Measurements from ENCODE around the gene FPR2. TPM values are rescaled to one million over a fixed set of nuclear protein-coding genes. Genes with fewer than 3 reads are reported as not detected.
"Not testable (repeated sequence)": the region's sequence is repeated elsewhere in the genome, so short reads cannot be mapped to it uniquely, and the experiment has no call there.

The FPR2 gene
- total and polyA plus RNA-seq, 4 donors: 0.33 to 5.6 TPM; not detected in 2

DNA sequence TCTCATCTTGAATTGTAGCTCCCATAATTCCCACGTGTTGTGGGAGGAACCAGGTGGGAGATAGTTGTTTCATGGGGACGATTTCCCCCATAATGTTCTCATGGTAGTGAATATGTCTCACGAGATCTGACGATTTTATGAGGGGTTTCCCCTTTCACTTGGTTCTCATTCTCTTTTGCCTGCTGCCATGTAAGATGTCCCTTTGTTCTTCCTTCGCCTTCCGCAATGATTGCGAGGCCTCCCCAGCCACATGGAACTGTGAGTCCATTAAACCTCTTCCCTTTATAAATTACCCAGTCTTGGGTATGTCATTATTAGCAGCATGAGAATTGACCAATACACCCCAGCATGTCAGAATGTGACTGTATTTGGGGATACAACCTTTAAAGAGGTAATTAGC lies 5.4 kb upstream of the FPR2 start:
- no peak overlapping the region for H3K27ac ChIP-seq (ENCODE audit: low read depth, low read length)
- WGBS (ENCODE audit: insufficient coverage): 87% methylated on average over 3 of the region's 7 CpGs
- no peaks in the 10 kb centered on the region for H3K4me1 ChIP-seq (ENCODE audit: control insufficient read depth, insufficient read depth, low read length)
- no peaks in the 10 kb centered on the region for H3K36me3 ChIP-seq (ENCODE audit: control insufficient read depth, insufficient read depth, low read length)
- no peak overlapping the region for H3K4me3 ChIP-seq (ENCODE audit: low read depth, low read length)
- H3K9me3 ChIP-seq (ENCODE audit: control insufficient read depth, insufficient read depth, low read length): no peaks in the 10 kb centered on the region
- no peaks in the 10 kb centered on the region for H3K27me3 ChIP-seq (ENCODE audit: control insufficient read depth, insufficient read depth, low read length)
- DNase-seq (ENCODE audit: low read depth in 4 of 6, low spot score in 6 of 6): no peak

DNA sequence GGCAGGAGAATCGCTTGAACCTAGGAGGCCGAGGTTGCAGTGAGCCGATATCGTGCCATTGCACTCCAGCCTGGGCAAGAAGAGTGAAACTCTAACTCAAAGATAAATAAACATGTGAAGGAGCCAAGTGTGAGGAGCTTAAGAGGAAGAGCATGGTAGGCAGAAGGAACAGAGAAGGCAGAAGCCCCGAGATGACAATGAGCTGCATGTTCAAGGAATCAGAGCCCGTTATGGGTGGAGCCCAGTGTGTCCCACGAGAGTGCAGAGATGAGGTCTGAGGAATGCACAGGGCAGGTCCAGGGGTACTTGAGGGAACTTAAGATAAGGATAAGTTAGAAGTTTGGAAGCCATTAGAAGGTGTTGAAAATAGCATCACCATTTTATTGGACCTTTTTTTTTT lies 716 bp downstream of the FPR2 start:
- no peak for DNase-seq (ENCODE audit: low read depth in 4 of 6, low spot score in 6 of 6)
- Histone ChIP-seq H3K27me3 (ENCODE audit: control insufficient read depth, insufficient read depth, low read length) (no peaks in the 10 kb centered on the region), H3K4me3 (ENCODE audit: low read depth, low read length) (no peak overlapping the region), H3K27ac (ENCODE audit: low read depth, low read length) (no peak overlapping the region), H3K36me3 (ENCODE audit: control insufficient read depth, insufficient read depth, low read length) (no peaks in the 10 kb centered on the region), H3K4me1 (ENCODE audit: control insufficient read depth, insufficient read depth, low read length) (no peaks in the 10 kb centered on the region), H3K9me3 (ENCODE audit: control insufficient read depth, insufficient read depth, low read length) (no peaks in the 10 kb centered on the region)
- WGBS (ENCODE audit: insufficient coverage): 88% methylated on average over 7 of the region's 7 CpGs

DNA sequence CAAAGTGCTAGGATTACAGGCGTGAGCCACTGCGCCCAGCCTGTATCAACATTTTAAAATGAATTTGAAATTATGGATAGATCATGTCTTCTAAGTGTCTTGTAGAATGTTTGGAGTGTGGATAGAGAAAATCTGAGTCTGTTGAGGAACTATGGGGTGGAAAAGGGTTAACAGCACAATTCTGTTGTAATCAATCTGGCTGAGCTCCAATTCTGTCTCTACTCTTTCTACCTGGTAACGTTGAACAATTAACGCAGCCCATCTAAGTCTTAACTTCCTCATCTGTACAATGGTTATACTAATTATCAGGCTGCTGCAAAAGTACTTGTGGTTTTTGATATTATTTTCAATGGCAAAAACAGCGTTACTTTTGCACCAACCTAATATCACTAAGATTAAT lies 4.1 kb downstream of the FPR2 start:
- Histone ChIP-seq H3K36me3 (ENCODE audit: control insufficient read depth, insufficient read depth, low read length) (no peaks in the 10 kb centered on the region), H3K27ac (ENCODE audit: low read depth, low read length) (no peak overlapping the region), H3K27me3 (ENCODE audit: control insufficient read depth, insufficient read depth, low read length) (no peaks in the 10 kb centered on the region), H3K4me1 (ENCODE audit: control insufficient read depth, insufficient read depth, low read length) (no peaks in the 10 kb centered on the region), H3K4me3 (ENCODE audit: low read depth, low read length) (no peak overlapping the region), H3K9me3 (ENCODE audit: control insufficient read depth, insufficient read depth, low read length) (no peaks in the 10 kb centered on the region)
- WGBS (ENCODE audit: insufficient coverage): 67% methylated on average over 1 of the region's 5 CpGs
- no peak for DNase-seq (ENCODE audit: low read depth in 4 of 6, low spot score in 6 of 6)

DNA sequence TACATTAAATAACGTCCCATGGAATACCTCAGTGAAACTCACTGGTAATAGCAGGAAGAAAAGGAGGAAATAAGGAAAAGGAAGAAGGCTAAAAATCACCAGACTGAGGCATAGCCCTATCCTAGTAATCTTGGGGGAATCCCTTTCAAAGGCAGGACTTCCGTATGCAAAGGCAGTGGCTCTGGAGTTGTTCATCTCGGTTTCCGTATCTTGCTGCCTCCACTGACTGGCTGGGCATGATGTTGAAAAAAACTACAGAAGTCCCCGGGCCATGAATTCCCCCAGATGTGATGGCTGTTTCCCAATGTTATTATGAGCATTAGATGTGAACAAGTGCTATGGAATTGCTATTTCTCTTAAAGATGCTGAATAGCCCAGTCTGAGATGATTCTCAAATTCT lies 5.5 kb downstream of the FPR2 start:
- 63% methylated on average over 5 of the region's 5 CpGs for WGBS (ENCODE audit: insufficient coverage)
- H3K27ac ChIP-seq (ENCODE audit: low read depth, low read length): no peak overlapping the region
- no peaks in the 10 kb centered on the region for H3K4me1 ChIP-seq (ENCODE audit: control insufficient read depth, insufficient read depth, low read length)
- H3K36me3 ChIP-seq (ENCODE audit: control insufficient read depth, insufficient read depth, low read length): no peaks in the 10 kb centered on the region
- no peak overlapping the region for H3K4me3 ChIP-seq (ENCODE audit: low read depth, low read length)
- H3K9me3 ChIP-seq (ENCODE audit: control insufficient read depth, insufficient read depth, low read length): no peaks in the 10 kb centered on the region
- H3K27me3 ChIP-seq (ENCODE audit: control insufficient read depth, insufficient read depth, low read length): no peaks in the 10 kb centered on the region
- DNase-seq (ENCODE audit: low read depth in 4 of 6, low spot score in 6 of 6): peak in 1 of 6 donors; percentile 1

DNA sequence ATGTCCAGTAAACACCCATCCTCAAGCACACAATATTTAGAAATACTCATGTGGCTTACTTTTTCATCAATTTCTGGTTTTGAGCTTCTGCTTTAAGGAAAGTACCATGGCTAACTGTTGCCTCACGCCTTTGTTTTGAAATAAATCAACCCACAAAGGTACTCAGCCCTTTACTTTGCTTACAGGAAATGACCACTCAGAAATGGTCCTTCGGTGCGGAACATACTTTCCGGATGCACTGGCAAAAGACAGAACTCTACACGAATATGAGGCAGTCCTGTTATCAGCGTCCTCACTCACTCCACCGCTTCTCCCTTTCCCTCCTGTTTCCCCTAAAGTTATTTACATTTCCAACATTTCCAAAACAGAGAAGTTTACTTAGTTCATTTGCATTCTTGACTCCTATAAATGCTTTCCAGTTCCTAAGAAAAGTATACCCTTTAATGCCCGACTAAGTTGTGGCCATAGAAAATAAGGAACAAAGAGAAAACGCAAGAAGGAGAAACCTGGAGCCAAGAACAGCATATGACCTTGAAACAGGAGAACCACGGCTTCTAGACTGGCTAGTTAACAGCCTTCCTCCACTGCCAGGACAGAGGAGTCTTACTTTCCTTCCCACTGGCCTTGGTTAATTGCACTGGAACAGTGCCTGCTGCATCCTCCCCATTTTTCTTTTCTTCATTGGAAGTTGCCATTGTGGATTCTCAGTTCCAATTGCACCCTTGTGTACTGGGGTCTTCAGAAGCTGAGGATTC lies 10.6 kb downstream of the FPR2 start:
- 72% methylated on average over 9 of the region's 10 CpGs for WGBS (ENCODE audit: insufficient coverage)
- H3K36me3 ChIP-seq (ENCODE audit: control insufficient read depth, insufficient read depth, low read length): no peaks in the 10 kb centered on the region
- H3K4me3 ChIP-seq (ENCODE audit: low read depth, low read length): no peak overlapping the region
- no peak for DNase-seq (ENCODE audit: low read depth in 4 of 6, low spot score in 6 of 6)
- no peaks in the 10 kb centered on the region for H3K4me1 ChIP-seq (ENCODE audit: control insufficient read depth, insufficient read depth, low read length)
- H3K27me3 ChIP-seq (ENCODE audit: control insufficient read depth, insufficient read depth, low read length): peaks cover 2% of the 10 kb centered on the region
- H3K9me3 ChIP-seq (ENCODE audit: control insufficient read depth, insufficient read depth, low read length): no peaks in the 10 kb centered on the region
- H3K27ac ChIP-seq (ENCODE audit: low read depth, low read length): no peak overlapping the region

DNA sequence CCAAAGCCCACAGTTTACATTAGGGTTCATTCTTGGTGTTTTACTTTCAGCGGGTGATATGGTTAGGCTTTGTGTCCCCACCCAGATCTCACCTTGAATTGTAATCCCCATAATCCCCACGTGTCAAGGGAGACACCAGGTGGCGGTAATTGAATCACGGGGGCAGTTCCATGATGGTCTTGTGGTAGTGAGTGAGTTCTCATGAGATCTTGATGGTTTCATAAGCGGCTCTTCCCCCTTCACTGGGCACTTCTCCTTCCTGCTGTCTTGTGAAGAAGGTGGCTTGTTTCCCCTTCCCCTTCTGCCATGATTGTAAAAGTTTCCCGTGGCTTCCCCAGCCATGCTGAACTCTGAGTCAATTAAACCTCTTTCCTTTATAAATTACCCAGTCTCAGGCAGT lies 12.0 kb downstream of the FPR2 start:
- no peaks in the 10 kb centered on the region for H3K9me3 ChIP-seq (ENCODE audit: control insufficient read depth, insufficient read depth, low read length)
- H3K4me1 ChIP-seq (ENCODE audit: control insufficient read depth, insufficient read depth, low read length): peaks cover 4% of the 10 kb centered on the region
- no peak for DNase-seq (ENCODE audit: low read depth in 4 of 6, low spot score in 6 of 6)
- peaks cover 2% of the 10 kb centered on the region for H3K27me3 ChIP-seq (ENCODE audit: control insufficient read depth, insufficient read depth, low read length)
- no peak overlapping the region for H3K27ac ChIP-seq (ENCODE audit: low read depth, low read length)
- 65% methylated on average over 2 of the region's 6 CpGs for WGBS (ENCODE audit: insufficient coverage)
- no peak overlapping the region for H3K4me3 ChIP-seq (ENCODE audit: low read depth, low read length)
- H3K36me3 ChIP-seq (ENCODE audit: control insufficient read depth, insufficient read depth, low read length): no peaks in the 10 kb centered on the region

DNA sequence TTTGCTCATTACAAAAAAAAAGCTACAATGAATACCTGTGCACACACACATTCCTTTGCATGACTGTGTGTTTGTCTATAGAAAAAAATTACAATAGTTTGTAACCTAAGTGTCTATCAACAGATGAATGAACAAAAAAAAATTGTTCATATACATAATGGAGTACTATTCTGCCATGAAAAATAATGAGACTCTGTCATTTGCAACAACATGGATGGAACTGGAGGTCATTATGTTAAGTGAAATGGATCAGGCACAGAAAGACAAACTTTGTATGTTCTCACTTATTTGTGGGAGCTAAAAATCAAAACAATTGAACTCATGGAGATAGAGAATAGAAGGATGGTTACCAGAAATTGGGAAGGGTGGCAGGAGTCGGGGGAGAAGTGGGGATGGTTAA lies 15.6 kb downstream of the FPR2 start:
- not testable (repeated sequence) for H3K4me1 ChIP-seq (ENCODE audit: control insufficient read depth, insufficient read depth, low read length)
- WGBS (ENCODE audit: insufficient coverage): 100% methylated on average over 1 of the region's 1 CpG
- H3K27me3 ChIP-seq (ENCODE audit: control insufficient read depth, insufficient read depth, low read length): peaks cover 17% of the 10 kb centered on the region

DNA sequence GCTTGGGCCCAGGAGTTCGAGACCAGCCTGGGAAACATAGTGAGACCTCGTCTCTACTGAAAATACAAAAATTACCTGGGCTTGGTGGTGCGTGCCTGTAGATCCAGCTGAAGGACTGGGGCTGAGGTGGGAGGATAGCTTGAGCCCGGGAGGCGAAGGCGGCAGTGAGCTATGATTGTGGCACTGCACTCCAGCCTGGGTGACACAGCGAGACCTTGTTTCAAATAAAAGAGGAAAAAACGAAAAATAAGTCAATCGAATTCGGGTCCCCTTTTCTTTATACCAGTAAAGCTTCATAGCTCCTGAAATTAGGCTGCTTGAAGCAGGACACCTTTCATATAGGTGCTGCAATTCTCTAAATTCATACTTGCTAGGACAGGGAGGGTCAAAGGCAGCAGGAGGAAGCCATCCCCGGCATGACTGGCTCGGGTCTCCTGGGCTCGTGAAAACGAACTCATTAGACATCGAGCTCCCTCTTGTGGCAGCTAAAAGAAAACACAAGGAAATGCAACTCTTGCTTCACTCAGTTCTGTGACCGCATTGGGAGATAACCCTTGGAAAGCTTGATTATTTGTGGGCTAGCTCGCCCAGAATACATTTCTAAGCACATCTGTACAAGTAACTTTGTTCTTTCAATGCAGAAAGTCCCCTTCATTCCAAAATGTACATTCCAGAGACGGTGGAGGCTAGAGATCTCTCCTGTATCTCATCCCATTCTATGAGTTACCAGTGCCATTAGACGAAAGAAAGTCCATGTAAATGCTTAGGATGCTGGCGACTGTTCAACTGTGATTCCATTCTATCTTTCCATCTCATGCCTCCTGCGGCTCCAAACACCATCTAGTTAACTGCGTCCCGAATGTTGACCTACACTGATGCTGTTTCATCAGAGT lies 16.8 kb downstream of the FPR2 start:
- peak; percentile 35 to 95 (median 74) for DNase-seq (ENCODE audit: low read depth in 4 of 6, low spot score in 6 of 6)
- Histone ChIP-seq H3K9me3 (ENCODE audit: control insufficient read depth, insufficient read depth, low read length) (no peaks in the 10 kb centered on the region), H3K4me1 (ENCODE audit: control insufficient read depth, insufficient read depth, low read length) (peaks cover 4% of the 10 kb centered on the region), H3K4me3 (ENCODE audit: low read depth, low read length) (no peak overlapping the region), H3K36me3 (ENCODE audit: control insufficient read depth, insufficient read depth, low read length) (no peaks in the 10 kb centered on the region), H3K27ac (ENCODE audit: low read depth, low read length) (no peak overlapping the region), H3K27me3 (ENCODE audit: control insufficient read depth, insufficient read depth, low read length) (peaks cover 15% of the 10 kb centered on the region)
- WGBS (ENCODE audit: insufficient coverage): 28% methylated on average over 13 of the region's 23 CpGs

More for the DNA sequence above, 15.6 kb downstream of the FPR2 start:
- not testable (repeated sequence) for H3K4me3 ChIP-seq (ENCODE audit: low read depth, low read length); H3K9me3 ChIP-seq (ENCODE audit: control insufficient read depth, insufficient read depth, low read length); H3K27ac ChIP-seq (ENCODE audit: low read depth, low read length); DNase-seq (ENCODE audit: low read depth in 4 of 6, low spot score in 6 of 6); H3K36me3 ChIP-seq (ENCODE audit: control insufficient read depth, insufficient read depth, low read length)

DNA sequence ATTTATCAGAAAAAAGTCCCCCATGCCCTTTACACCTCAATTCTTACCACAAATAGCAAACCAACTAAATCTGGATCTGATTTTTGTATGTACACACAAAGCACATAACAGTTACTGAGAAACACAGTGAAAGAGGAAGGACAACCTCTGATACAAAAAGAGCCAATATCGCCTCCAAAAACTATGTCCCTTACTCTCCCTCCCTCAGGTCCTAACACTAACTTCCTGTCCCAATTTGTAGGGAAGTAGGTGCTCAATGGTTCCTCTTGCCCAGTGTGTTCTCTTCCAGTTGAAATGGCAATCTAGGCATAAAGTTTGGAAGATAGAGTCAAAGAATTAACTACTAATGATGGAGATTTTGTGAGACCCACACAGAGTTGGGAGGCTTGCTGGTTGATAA lies 18.2 kb downstream of the FPR2 start:
- DNase-seq (ENCODE audit: low read depth in 4 of 6, low spot score in 6 of 6): no peak
- WGBS (ENCODE audit: insufficient coverage): no CpG with 5 or more reads among the region's 1 CpG
- no peak overlapping the region for H3K27ac ChIP-seq (ENCODE audit: low read depth, low read length)
- peaks cover 4% of the 10 kb centered on the region for H3K4me1 ChIP-seq (ENCODE audit: control insufficient read depth, insufficient read depth, low read length)
- H3K9me3 ChIP-seq (ENCODE audit: control insufficient read depth, insufficient read depth, low read length): no peaks in the 10 kb centered on the region
- no peaks in the 10 kb centered on the region for H3K36me3 ChIP-seq (ENCODE audit: control insufficient read depth, insufficient read depth, low read length)
- peaks cover 15% of the 10 kb centered on the region for H3K27me3 ChIP-seq (ENCODE audit: control insufficient read depth, insufficient read depth, low read length)
- no peak overlapping the region for H3K4me3 ChIP-seq (ENCODE audit: low read depth, low read length)
